HepG2 (cell line): Measurements from ENCODE around the gene TPRN. TPM values are rescaled to one million over a fixed set of nuclear protein-coding genes. Genes with fewer than 3 reads are reported as not detected.
A peak's percentile ranks its signal among the peaks of the same experiment; 100 is the strongest.

Experiments
- GATA4 ChIP-seq: sonication (generic); IDR thresholded peaks from 2 replicates; pipeline ENCODE4 v1.6.1; 2016; ENCODE audit warnings: antibody characterized with exemption, low read depth, borderline replicate concordance
- RBFOX2 ChIP-seq: fragments of 200-400 bp; formaldehyde crosslinking; IDR thresholded peaks from 2 replicates; pipeline ENCODE4 v1.6.1; 2017; ENCODE audit warnings: low read depth, mild to moderate bottlenecking, low read length
- SNAI1 ChIP-seq: sonication (generic); formaldehyde crosslinking; IDR thresholded peaks from 2 replicates; pipeline ENCODE4 v1.5.0; 2020; ENCODE audit warnings: mild to moderate bottlenecking, missing genetic modification reagents, borderline replicate concordance
- TSC22D2 ChIP-seq: sonication (generic); formaldehyde crosslinking; IDR thresholded peaks from 2 replicates; pipeline ENCODE4 v1.5.1; 2020; ENCODE audit warnings: missing genetic modification reagents, mild to moderate bottlenecking, borderline replicate concordance
- ZNF160 ChIP-seq: sonication (generic); formaldehyde crosslinking; IDR thresholded peaks from 2 replicates; pipeline ENCODE4 v1.8.0; 2022; ENCODE audit warnings: mild to moderate bottlenecking, inconsistent platforms, missing genetic modification reagents
- ZNF432 ChIP-seq: sonication (generic); formaldehyde crosslinking; IDR thresholded peaks from 2 replicates; pipeline ENCODE4 v1.5.0; 2020; ENCODE audit warnings: missing genetic modification reagents, mild to moderate bottlenecking, borderline replicate concordance
- ZNF556 ChIP-seq: sonication (generic); formaldehyde crosslinking; IDR thresholded peaks from 2 replicates; pipeline ENCODE4 v1.4.0; 2020; ENCODE audit warnings: mild to moderate bottlenecking, missing genetic modification reagents, borderline replicate concordance
- ZNF558 ChIP-seq: sonication (generic); formaldehyde crosslinking; IDR thresholded peaks from 2 replicates; pipeline ENCODE4 v1.9.0; 2022; ENCODE audit warnings: mild to moderate bottlenecking, missing genetic modification reagents, borderline replicate concordance
- ZSCAN29 ChIP-seq: sonication (generic); formaldehyde crosslinking; conservative IDR thresholded peaks from 2 replicates; pipeline ENCODE4 v1.4.0; 2020; ENCODE audit warnings: mild to moderate bottlenecking, missing genetic modification reagents
- ZSCAN30 ChIP-seq: sonication (generic); formaldehyde crosslinking; IDR thresholded peaks from 2 replicates; pipeline ENCODE4 v1.5.0; 2020; ENCODE audit warnings: mild to moderate bottlenecking, missing genetic modification reagents
- polyA plus RNA-seq, 8 experiments: library from polyadenylated mRNA; depleted of rRNA in 3 of 8; stranded (reverse) in 7 of 8; unstranded in 1 of 8; fragments of >200 nt; fragmentation: Illumina TruSeq in 4 of 8; extraction: Trizol in 4 of 8; gene quantifications; 2 replicates each; pipeline versions ENCODE4 v1.2.1 to v1.2.3, GENCODE V29; 2011 to 2016; ENCODE audit warnings: low read depth in 4 of 8, missing spikeins in 1 of 8, mixed read lengths in 1 of 8; ENCODE audit not compliant: insufficient read depth in 1 of 8
- total RNA-seq, 5 experiments: library from RNA; depleted of rRNA; stranded (reverse); fragments of >200 nt; fragmentation: Illumina TruSeq; extraction: Trizol; gene quantifications; 2 replicates each; pipeline ENCODE4 v1.2.3, GENCODE V29; 2016; ENCODE audit warnings: low read depth in 1 of 5
- TF ChIP-seq, protein P1 (sequence below): sonication (generic); formaldehyde crosslinking; IDR thresholded peaks from 2 replicates; pipeline ENCODE4 v1.5.0; 2020; ENCODE audit warnings: missing genetic modification reagents
- TF ChIP-seq, protein P2 (sequence below): sonication (generic); formaldehyde crosslinking; IDR thresholded peaks from 2 replicates; pipeline ENCODE4 v1.5.1; 2020; ENCODE audit warnings: mild to moderate bottlenecking, missing genetic modification reagents, moderate library complexity
- TF ChIP-seq, protein P3 (sequence below), 2 experiments: IDR thresholded peaks; 2 replicates each; pipeline ENCODE4 v1.6.1; 2011 to 2012; ENCODE audit warnings: low read length in 2 of 2, borderline replicate concordance in 1 of 2, low read depth in 1 of 2, mild to moderate bottlenecking in 1 of 2, moderate library complexity in 1 of 2
- TF ChIP-seq, protein P4 (sequence below): IDR thresholded peaks from 2 replicates; pipeline ENCODE4 v1.6.1; 2016; ENCODE audit warnings: control low read depth
- TF ChIP-seq, protein P5 (sequence below): sonication (generic); formaldehyde crosslinking; IDR thresholded peaks from 2 replicates; pipeline ENCODE4 v1.4.0; 2020; ENCODE audit warnings: missing genetic modification reagents, borderline replicate concordance

TPRN gene
- total and polyA plus RNA-seq, 2 of the 13 experiments (the other 11 are each of a cell fraction or from before 2014, with no cell fraction given) = 10.1 to 19.2 TPM

GRCh38 chr9:137236238-137236935, 35.8 kb upstream of the TPRN start (continued):
- TF ChIP-seq, protein P1, sequence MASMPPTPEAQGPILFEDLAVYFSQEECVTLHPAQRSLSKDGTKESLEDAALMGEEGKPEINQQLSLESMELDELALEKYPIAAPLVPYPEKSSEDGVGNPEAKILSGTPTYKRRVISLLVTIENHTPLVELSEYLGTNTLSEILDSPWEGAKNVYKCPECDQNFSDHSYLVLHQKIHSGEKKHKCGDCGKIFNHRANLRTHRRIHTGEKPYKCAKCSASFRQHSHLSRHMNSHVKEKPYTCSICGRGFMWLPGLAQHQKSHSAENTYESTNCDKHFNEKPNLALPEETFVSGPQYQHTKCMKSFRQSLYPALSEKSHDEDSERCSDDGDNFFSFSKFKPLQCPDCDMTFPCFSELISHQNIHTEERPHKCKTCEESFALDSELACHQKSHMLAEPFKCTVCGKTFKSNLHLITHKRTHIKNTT (CRISPR knock-in tag) = no peak
- TF ChIP-seq, protein P2, sequence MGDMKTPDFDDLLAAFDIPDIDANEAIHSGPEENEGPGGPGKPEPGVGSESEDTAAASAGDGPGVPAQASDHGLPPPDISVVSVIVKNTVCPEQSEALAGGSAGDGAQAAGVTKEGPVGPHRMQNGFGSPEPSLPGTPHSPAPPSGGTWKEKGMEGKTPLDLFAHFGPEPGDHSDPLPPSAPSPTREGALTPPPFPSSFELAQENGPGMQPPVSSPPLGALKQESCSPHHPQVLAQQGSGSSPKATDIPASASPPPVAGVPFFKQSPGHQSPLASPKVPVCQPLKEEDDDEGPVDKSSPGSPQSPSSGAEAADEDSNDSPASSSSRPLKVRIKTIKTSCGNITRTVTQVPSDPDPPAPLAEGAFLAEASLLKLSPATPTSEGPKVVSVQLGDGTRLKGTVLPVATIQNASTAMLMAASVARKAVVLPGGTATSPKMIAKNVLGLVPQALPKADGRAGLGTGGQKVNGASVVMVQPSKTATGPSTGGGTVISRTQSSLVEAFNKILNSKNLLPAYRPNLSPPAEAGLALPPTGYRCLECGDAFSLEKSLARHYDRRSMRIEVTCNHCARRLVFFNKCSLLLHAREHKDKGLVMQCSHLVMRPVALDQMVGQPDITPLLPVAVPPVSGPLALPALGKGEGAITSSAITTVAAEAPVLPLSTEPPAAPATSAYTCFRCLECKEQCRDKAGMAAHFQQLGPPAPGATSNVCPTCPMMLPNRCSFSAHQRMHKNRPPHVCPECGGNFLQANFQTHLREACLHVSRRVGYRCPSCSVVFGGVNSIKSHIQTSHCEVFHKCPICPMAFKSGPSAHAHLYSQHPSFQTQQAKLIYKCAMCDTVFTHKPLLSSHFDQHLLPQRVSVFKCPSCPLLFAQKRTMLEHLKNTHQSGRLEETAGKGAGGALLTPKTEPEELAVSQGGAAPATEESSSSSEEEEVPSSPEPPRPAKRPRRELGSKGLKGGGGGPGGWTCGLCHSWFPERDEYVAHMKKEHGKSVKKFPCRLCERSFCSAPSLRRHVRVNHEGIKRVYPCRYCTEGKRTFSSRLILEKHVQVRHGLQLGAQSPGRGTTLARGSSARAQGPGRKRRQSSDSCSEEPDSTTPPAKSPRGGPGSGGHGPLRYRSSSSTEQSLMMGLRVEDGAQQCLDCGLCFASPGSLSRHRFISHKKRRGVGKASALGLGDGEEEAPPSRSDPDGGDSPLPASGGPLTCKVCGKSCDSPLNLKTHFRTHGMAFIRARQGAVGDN (CRISPR knock-in tag) = peak; percentile 61
- TF ChIP-seq ZNF160 (CRISPR knock-in tag) = no peak
- TF ChIP-seq, protein P3, sequence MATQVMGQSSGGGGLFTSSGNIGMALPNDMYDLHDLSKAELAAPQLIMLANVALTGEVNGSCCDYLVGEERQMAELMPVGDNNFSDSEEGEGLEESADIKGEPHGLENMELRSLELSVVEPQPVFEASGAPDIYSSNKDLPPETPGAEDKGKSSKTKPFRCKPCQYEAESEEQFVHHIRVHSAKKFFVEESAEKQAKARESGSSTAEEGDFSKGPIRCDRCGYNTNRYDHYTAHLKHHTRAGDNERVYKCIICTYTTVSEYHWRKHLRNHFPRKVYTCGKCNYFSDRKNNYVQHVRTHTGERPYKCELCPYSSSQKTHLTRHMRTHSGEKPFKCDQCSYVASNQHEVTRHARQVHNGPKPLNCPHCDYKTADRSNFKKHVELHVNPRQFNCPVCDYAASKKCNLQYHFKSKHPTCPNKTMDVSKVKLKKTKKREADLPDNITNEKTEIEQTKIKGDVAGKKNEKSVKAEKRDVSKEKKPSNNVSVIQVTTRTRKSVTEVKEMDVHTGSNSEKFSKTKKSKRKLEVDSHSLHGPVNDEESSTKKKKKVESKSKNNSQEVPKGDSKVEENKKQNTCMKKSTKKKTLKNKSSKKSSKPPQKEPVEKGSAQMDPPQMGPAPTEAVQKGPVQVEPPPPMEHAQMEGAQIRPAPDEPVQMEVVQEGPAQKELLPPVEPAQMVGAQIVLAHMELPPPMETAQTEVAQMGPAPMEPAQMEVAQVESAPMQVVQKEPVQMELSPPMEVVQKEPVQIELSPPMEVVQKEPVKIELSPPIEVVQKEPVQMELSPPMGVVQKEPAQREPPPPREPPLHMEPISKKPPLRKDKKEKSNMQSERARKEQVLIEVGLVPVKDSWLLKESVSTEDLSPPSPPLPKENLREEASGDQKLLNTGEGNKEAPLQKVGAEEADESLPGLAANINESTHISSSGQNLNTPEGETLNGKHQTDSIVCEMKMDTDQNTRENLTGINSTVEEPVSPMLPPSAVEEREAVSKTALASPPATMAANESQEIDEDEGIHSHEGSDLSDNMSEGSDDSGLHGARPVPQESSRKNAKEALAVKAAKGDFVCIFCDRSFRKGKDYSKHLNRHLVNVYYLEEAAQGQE (IDR thresholded peaks at IDR 0.05; ENCODE audit: borderline replicate concordance in 1 of 2, low read depth in 1 of 2, low read length in 2 of 2) = peak in 1 of 2 experiments; percentile 40; a peak in 1 of 4 replicates
- TF ChIP-seq, protein P4, sequence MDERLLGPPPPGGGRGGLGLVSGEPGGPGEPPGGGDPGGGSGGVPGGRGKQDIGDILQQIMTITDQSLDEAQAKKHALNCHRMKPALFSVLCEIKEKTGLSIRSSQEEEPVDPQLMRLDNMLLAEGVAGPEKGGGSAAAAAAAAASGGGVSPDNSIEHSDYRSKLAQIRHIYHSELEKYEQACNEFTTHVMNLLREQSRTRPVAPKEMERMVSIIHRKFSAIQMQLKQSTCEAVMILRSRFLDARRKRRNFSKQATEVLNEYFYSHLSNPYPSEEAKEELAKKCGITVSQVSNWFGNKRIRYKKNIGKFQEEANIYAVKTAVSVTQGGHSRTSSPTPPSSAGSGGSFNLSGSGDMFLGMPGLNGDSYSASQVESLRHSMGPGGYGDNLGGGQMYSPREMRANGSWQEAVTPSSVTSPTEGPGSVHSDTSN (CRISPR knock-in tag) = no peak
- peak; percentile 71; the same call in 1 of the 2 replicates for TF ChIP-seq TSC22D2 (CRISPR knock-in tag)
- TF ChIP-seq ZNF432 (CRISPR knock-in tag) = no peak
- peak; percentile 62; the same call in 1 of the 2 replicates for TF ChIP-seq SNAI1 (CRISPR knock-in tag)
- peak; percentile 64; the same call in 1 of the 2 replicates for TF ChIP-seq GATA4
- peak; percentile 64; the same call in 1 of the 2 replicates for TF ChIP-seq RBFOX2
- TF ChIP-seq, protein P5, sequence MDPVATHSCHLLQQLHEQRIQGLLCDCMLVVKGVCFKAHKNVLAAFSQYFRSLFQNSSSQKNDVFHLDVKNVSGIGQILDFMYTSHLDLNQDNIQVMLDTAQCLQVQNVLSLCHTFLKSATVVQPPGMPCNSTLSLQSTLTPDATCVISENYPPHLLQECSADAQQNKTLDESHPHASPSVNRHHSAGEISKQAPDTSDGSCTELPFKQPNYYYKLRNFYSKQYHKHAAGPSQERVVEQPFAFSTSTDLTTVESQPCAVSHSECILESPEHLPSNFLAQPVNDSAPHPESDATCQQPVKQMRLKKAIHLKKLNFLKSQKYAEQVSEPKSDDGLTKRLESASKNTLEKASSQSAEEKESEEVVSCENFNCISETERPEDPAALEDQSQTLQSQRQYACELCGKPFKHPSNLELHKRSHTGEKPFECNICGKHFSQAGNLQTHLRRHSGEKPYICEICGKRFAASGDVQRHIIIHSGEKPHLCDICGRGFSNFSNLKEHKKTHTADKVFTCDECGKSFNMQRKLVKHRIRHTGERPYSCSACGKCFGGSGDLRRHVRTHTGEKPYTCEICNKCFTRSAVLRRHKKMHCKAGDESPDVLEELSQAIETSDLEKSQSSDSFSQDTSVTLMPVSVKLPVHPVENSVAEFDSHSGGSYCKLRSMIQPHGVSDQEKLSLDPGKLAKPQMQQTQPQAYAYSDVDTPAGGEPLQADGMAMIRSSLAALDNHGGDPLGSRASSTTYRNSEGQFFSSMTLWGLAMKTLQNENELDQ (CRISPR knock-in tag) = no peak
- no peak for TF ChIP-seq ZSCAN29 (CRISPR knock-in tag)
- peak; percentile 63; the same call in 1 of the 2 replicates for TF ChIP-seq ZNF556
- TF ChIP-seq ZNF558 (CRISPR knock-in tag) = 0 out of 2 replicates have a peak, but pooled peaks have one; percentile 21
- TF ChIP-seq ZSCAN30 = no peak
